Smooth muscle cell (in vitro differentiated cells): Measurements from ENCODE around the gene CACNA1B. TPM values are rescaled to one million over a fixed set of nuclear protein-coding genes. Genes with fewer than 3 reads are reported as not detected.

ENCODE experiments used
- DNase-seq: peaks from one replicate; lab custom pipeline; 2025; ENCODE audit not compliant: unreplicated experiment; lab: John Stamatoyannopoulos, UW
- H2AFZ ChIP-seq: fragments of 200-600 bp; sonication (generic); 2 replicates; pipeline ENCODE4 v1.6.0; 2016; ENCODE audit warnings: antibody characterized with exemption, low read depth, mild to moderate bottlenecking
- H3F3A ChIP-seq: fragments of 200-600 bp; sonication (generic); 2 replicates; pipeline ENCODE4 v1.6.0; 2017; ENCODE audit warnings: antibody characterized with exemption, low read depth
- H3K27ac ChIP-seq: fragments of 200-600 bp; sonication (generic); 2 replicates; pipeline ENCODE4 v1.5.1; 2016; ENCODE audit warnings: low read depth, mild to moderate bottlenecking
- H3K27me3 ChIP-seq: fragments of 200-600 bp; sonication (generic); 2 replicates; pipeline ENCODE4 v1.6.1; 2016; ENCODE audit warnings: low read depth, mild to moderate bottlenecking
- H3K36me3 ChIP-seq: fragments of 200-600 bp; sonication (generic); 2 replicates; pipeline ENCODE4 v1.5.1; 2016; ENCODE audit warnings: low read depth
- H3K4me1 ChIP-seq: fragments of 200-600 bp; sonication (generic); 2 replicates; pipeline ENCODE4 v1.5.1; 2016; ENCODE audit warnings: low read depth
- H3K4me2 ChIP-seq: fragments of 200-600 bp; sonication (generic); 2 replicates; pipeline ENCODE4 v1.6.0; 2016; ENCODE audit warnings: mild to moderate bottlenecking
- H3K4me3 ChIP-seq: fragments of 200-600 bp; sonication (generic); 2 replicates; pipeline ENCODE4 v1.5.1; 2016; ENCODE audit warnings: mild to moderate bottlenecking
- H3K79me2 ChIP-seq: fragments of 200-600 bp; sonication (generic); 2 replicates; pipeline ENCODE4 v1.6.0; 2016; ENCODE audit warnings: low read depth, mild to moderate bottlenecking
- H3K9ac ChIP-seq: fragments of 200-600 bp; sonication (generic); 2 replicates; pipeline ENCODE4 v1.6.0; 2016; ENCODE audit warnings: low read depth
- H3K9me3 ChIP-seq: fragments of 200-600 bp; sonication (generic); replicated peaks from 2 replicates; pipeline ENCODE4 v1.5.1; 2016; ENCODE audit warnings: low read depth
- H4K20me1 ChIP-seq: fragments of 200-600 bp; sonication (generic); 2 replicates; pipeline ENCODE4 v1.6.0; 2016; ENCODE audit warnings: low read depth
- WGBS: methylation state at CpG from one replicate; pipeline ENCODE4 v1.1.7; 2016; ENCODE audit warnings: low lambda C conversion rate; 5-methylcytosine and 5-hydroxymethylcytosine counted together
- polyA plus RNA-seq: library from polyadenylated mRNA; unstranded; fragments of >200 nt; fragmentation: Nextera tagmentation; extraction: Ambion mirVana; gene quantifications from 2 replicates; pipeline ENCODE4 v1.2.1, GENCODE V29; 2016
- total RNA-seq: library from RNA; depleted of rRNA; stranded (reverse); fragments of >200 nt; gene quantifications from 2 replicates; pipeline ENCODE4 v1.2.3, GENCODE V29; 2014
- TF ChIP-seq, protein P1 (sequence below): fragments of 200-600 bp; sonication (generic); IDR thresholded peaks from 2 replicates; pipeline ENCODE4 v1.5.1; 2017; ENCODE audit warnings: borderline replicate concordance, mild to moderate bottlenecking, antibody characterized with exemption; ENCODE audit not compliant: insufficient read depth, poor library complexity, severe bottlenecking

CACNA1B gene
- total and polyA plus RNA-seq, 2 experiments from 2014 or later: 0.09 to 0.23 TPM

DNA sequence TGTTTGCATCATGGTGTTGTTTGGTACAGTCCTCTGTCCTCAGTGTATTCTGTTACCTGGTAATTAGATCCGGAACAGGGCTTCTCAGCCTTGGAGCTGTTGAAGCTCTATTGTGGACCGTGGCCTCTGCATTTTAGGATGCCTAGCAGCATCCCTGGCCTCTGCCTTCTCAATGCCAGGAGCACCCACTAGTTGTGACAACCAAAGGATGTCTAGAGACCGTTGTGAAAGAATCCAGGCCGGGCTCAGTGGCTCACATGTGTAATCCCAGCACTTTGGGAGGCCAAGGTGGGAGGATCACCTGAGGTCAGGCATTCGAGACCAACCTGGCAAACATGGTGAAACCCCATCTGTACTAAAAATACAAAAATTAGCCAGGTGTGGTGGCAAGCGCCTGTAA lies 159.6 kb downstream of the CACNA1B start:
- H3K4me3 ChIP-seq: no peak overlapping the region
- no peaks in the 10 kb centered on the region for H3K79me2 ChIP-seq
- H2AFZ ChIP-seq: no peak overlapping the region
- no peak overlapping the region for H3K9ac ChIP-seq
- H3K9me3 ChIP-seq: no peaks in the 10 kb centered on the region
- TF ChIP-seq, protein P1, sequence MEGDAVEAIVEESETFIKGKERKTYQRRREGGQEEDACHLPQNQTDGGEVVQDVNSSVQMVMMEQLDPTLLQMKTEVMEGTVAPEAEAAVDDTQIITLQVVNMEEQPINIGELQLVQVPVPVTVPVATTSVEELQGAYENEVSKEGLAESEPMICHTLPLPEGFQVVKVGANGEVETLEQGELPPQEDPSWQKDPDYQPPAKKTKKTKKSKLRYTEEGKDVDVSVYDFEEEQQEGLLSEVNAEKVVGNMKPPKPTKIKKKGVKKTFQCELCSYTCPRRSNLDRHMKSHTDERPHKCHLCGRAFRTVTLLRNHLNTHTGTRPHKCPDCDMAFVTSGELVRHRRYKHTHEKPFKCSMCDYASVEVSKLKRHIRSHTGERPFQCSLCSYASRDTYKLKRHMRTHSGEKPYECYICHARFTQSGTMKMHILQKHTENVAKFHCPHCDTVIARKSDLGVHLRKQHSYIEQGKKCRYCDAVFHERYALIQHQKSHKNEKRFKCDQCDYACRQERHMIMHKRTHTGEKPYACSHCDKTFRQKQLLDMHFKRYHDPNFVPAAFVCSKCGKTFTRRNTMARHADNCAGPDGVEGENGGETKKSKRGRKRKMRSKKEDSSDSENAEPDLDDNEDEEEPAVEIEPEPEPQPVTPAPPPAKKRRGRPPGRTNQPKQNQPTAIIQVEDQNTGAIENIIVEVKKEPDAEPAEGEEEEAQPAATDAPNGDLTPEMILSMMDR: no peak
- H3K27me3 ChIP-seq: no peaks in the 10 kb centered on the region
- no peaks in the 10 kb centered on the region for H3K4me1 ChIP-seq
- no peak overlapping the region for H3K27ac ChIP-seq
- 92% methylated on average over 6 of the region's 6 CpGs for WGBS
- H3F3A ChIP-seq: no peaks in the 10 kb centered on the region
- no peaks in the 10 kb centered on the region for H3K36me3 ChIP-seq
- no peak for DNase-seq
- H4K20me1 ChIP-seq: no peaks in the 10 kb centered on the region
- H3K4me2 ChIP-seq: no peak overlapping the region

DNA sequence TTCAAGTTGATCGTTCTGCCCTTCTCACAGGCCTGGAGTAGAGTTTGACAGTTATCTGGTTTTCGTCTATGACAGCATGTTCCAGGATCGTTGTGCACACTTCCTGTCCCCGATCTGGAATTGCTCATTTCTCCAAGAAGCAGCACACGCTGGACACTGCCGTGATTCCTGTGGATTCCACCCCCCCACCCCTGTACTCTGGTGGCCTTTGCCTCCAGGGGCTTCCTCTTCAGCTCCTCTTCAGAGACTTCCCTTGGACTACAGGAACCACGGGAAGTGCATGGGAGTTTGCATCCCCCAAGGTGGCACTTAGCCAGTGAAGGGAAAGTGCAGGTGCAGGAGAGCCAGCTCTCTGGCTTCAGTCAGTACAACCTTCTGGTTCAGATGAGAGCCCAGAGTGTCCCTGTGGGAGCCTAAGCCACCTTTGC lies 160.7 kb downstream of the CACNA1B start:
- no peak overlapping the region for H3K9ac ChIP-seq
- H3K27me3 ChIP-seq: no peaks in the 10 kb centered on the region
- DNase-seq: no peak
- no peak overlapping the region for H2AFZ ChIP-seq
- TF ChIP-seq, protein P1: no peak
- H3K9me3 ChIP-seq: no peaks in the 10 kb centered on the region
- H3K36me3 ChIP-seq: no peaks in the 10 kb centered on the region
- no peaks in the 10 kb centered on the region for H3K4me1 ChIP-seq
- no peak overlapping the region for H3K4me2 ChIP-seq
- no peak overlapping the region for H3K4me3 ChIP-seq
- no peak overlapping the region for H3K27ac ChIP-seq
- 9% methylated on average over 7 of the region's 7 CpGs for whole genome bisulfite sequencing
- no peaks in the 10 kb centered on the region for H3K79me2 ChIP-seq
- no peaks in the 10 kb centered on the region for H3F3A ChIP-seq
- H4K20me1 ChIP-seq: no peaks in the 10 kb centered on the region

DNA sequence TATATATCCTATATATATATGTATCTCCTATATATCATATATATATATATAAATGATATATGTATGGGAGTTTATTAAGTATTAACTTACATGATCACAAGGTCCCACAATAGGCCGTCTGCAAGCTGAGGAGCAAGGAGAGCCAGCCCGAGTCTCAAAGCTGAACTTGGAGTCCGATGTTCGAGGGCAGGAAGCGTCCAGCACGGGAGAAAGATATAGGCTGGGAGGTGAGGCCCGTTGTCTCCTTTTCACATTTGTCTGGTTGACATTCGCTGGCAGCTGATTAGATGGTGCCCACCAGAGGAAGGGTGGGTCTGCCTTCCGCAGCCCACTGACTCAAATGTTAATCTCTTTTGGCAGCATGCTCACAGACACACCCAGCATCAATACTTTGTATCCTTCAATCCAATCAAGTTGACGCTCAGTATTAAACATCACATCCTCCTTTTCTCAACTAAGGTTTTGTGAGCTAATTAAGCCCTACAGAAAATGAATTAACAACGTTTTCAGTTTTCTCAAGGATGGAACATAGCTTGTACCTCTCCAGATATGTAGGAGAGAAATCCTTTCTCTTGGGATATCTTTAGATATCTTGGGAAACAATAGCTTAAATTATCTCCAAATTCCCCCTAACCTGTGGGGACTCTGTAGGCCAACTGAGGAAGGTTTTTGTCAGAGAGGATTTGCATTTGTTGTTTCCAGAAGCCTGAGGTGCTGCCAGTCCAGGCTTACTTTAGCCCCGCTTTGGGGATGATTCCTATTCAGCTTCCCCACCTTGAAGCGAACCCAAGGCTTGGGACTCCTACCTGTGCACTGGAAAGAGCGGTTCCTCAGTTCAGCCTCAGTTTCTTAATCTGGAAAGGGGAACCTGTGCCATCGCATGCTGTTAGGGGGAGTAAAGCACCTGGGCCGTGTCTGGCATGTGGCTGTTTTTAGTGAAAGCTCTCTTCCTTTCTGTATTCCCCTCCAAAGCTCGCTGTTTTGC lies 163.2 kb downstream of the CACNA1B start:
- WGBS: 94% methylated on average over 17 of the region's 17 CpGs
- H3K36me3 ChIP-seq: no peaks in the 10 kb centered on the region
- no peak overlapping the region for H3K4me3 ChIP-seq
- no peak overlapping the region for H2AFZ ChIP-seq
- H3K79me2 ChIP-seq: no peaks in the 10 kb centered on the region
- no peaks in the 10 kb centered on the region for H3K27me3 ChIP-seq
- H3K9ac ChIP-seq: no peak overlapping the region
- H3K27ac ChIP-seq: no peak overlapping the region
- H3K4me1 ChIP-seq: no peaks in the 10 kb centered on the region
- no peak for DNase-seq
- H3K4me2 ChIP-seq: no peak overlapping the region
- no peaks in the 10 kb centered on the region for H3F3A ChIP-seq
- no peaks in the 10 kb centered on the region for H3K9me3 ChIP-seq
- TF ChIP-seq, protein P1: no peak
- H4K20me1 ChIP-seq: no peaks in the 10 kb centered on the region
